ENCODE measurements around the gene MDFI. TPM values are rescaled to one million over a fixed set of nuclear protein-coding genes. Genes with fewer than 3 reads are reported as not detected.
A peak's percentile ranks its signal among the peaks of the same experiment; 100 is the strongest.

The MDFI gene
- total RNA-seq, 1 experiment from 2014 or later = 59.1 TPM

GRCh38 chr6:41683523-41684310 lies 45.4 kb downstream of the MDFI start:
- TF ChIP-seq CTCF (IDR thresholded peaks at IDR 0.05; ENCODE audit: unreplicated experiment) = peak; percentile 68
- peaks cover 37% of the 10 kb centered on the region for H3K36me3 Mint-ChIP-seq (ENCODE audit: insufficient read depth, unreplicated experiment)
- intact Hi-C loops (cut with micrococcal nuclease) = loop anchor here (5.0 kb wide), 1 partner anchor 94 kb away; the partner anchor contains the start of gene FRS3
- no peaks in the 10 kb centered on the region for H3K4me1 Mint-ChIP-seq (ENCODE audit: insufficient read depth, unreplicated experiment)
- POLR2A ChIA-PET = interaction anchor here (1.0 to 1.3 kb wide), 2 partner anchors 40 to 81 kb away, joined by 3 to 4 read pairs; no protein-coding TSS in a partner anchor
- H3K4me3 Mint-ChIP-seq (ENCODE audit: unreplicated experiment) = no peak overlapping the region
- peak; percentile 65 for DNase-seq (ENCODE audit: unreplicated experiment)
- H3K9me3 Mint-ChIP-seq (ENCODE audit: unreplicated experiment) = no peaks in the 10 kb centered on the region
- CTCF ChIA-PET = interaction anchor here (0.5 to 8.3 kb wide), 37 partner anchors 9 to 788 kb away, joined by 3 to 137 read pairs (median 3); no protein-coding TSS in a partner anchor
- no TSS peak for BruUV-seq (replicated peaks)
- no peaks in the 10 kb centered on the region for H3K27me3 Mint-ChIP-seq (ENCODE audit: insufficient read depth, unreplicated experiment)
- H3K27ac Mint-ChIP-seq (ENCODE audit: low read depth, unreplicated experiment) = no peak overlapping the region

- CTCF ChIA-PET = interaction anchor here (0.6 to 8.3 kb wide), 30 partner anchors 8 to 334 kb away, joined by 3 to 137 read pairs (median 3); no protein-coding TSS in a partner anchor
- TF ChIP-seq CTCF (IDR thresholded peaks at IDR 0.05; ENCODE audit: unreplicated experiment) = no peak
- H3K4me3 Mint-ChIP-seq (ENCODE audit: unreplicated experiment) = no peak overlapping the region
- POLR2A ChIA-PET = interaction anchor here (1.0 to 1.3 kb wide), 2 partner anchors 39 to 50 kb away, joined by 3 read pairs; no protein-coding TSS in a partner anchor
- H3K4me1 Mint-ChIP-seq (ENCODE audit: insufficient read depth, unreplicated experiment) = peaks cover 5% of the 10 kb centered on the region
- H3K36me3 Mint-ChIP-seq (ENCODE audit: insufficient read depth, unreplicated experiment) = peaks cover 36% of the 10 kb centered on the region
- no peaks in the 10 kb centered on the region for H3K9me3 Mint-ChIP-seq (ENCODE audit: unreplicated experiment)
- BruUV-seq (replicated peaks) = no TSS peak
- DNase-seq (ENCODE audit: unreplicated experiment) = no peak
- intact Hi-C loops (cut with micrococcal nuclease) = loop anchor here (5.0 kb wide), 1 partner anchor 93 kb away; the partner anchor contains the start of gene FRS3
- no peaks in the 10 kb centered on the region for H3K27me3 Mint-ChIP-seq (ENCODE audit: insufficient read depth, unreplicated experiment)
- H3K27ac Mint-ChIP-seq (ENCODE audit: low read depth, unreplicated experiment) = no peak overlapping the region
These were observed 46.3 kb downstream of the MDFI start for GRCh38 chr6:41684311-41685180.

- intact Hi-C loops (cut with micrococcal nuclease) = no loop called here
- H3K9me3 Mint-ChIP-seq (ENCODE audit: unreplicated experiment) = no peaks in the 10 kb centered on the region
- BruUV-seq (replicated peaks) = no TSS peak
- ChIA-PET POLR2A (interaction anchor here (0.7 to 1.0 kb wide), 2 partner anchors 49 to 552 kb away, joined by 3 read pairs; no protein-coding TSS in a partner anchor), CTCF (interaction anchor here (0.5 to 8.3 kb wide), 9 partner anchors 10 to 321 kb away, joined by 3 to 137 read pairs (median 3); no protein-coding TSS in a partner anchor)
- no peaks in the 10 kb centered on the region for H3K27me3 Mint-ChIP-seq (ENCODE audit: insufficient read depth, unreplicated experiment)
- H3K27ac Mint-ChIP-seq (ENCODE audit: low read depth, unreplicated experiment) = no peak overlapping the region
- peaks cover 48% of the 10 kb centered on the region for H3K36me3 Mint-ChIP-seq (ENCODE audit: insufficient read depth, unreplicated experiment)
- no peak for DNase-seq (ENCODE audit: unreplicated experiment)
- TF ChIP-seq CTCF (IDR thresholded peaks at IDR 0.05; ENCODE audit: unreplicated experiment) = no peak
- peaks cover 7% of the 10 kb centered on the region for H3K4me1 Mint-ChIP-seq (ENCODE audit: insufficient read depth, unreplicated experiment)
- H3K4me3 Mint-ChIP-seq (ENCODE audit: unreplicated experiment) = no peak overlapping the region
These were observed 47.5 kb downstream of the MDFI start for GRCh38 chr6:41685641-41686380.
